Hepatocyte (in vitro differentiated cells): ENCODE results near the gene HORMAD2. TPM values are rescaled to one million over a fixed set of nuclear protein-coding genes. Genes with fewer than 3 reads are reported as not detected.

Experiments
- DNase-seq: peaks from one replicate; pipeline ENCODE4 v3.0.0-alpha.2; 2016; ENCODE audit warnings: low spot score
- H2AFZ ChIP-seq: fragments of 200-600 bp; sonication (generic); 2 replicates; pipeline ENCODE4 v1.6.0; 2016; ENCODE audit warnings: antibody characterized with exemption, mild to moderate bottlenecking
- H3K27ac ChIP-seq: fragments of 200-600 bp; sonication (generic); 2 replicates; pipeline ENCODE4 v1.5.1; 2016; ENCODE audit warnings: mild to moderate bottlenecking
- H3K27me3 ChIP-seq: fragments of 200-600 bp; sonication (generic); 2 replicates; pipeline ENCODE4 v1.6.1; 2016
- H3K36me3 ChIP-seq: fragments of 200-600 bp; sonication (generic); replicated peaks from 2 replicates; pipeline ENCODE4 v1.5.1; 2016; ENCODE audit warnings: low read depth; ENCODE audit not compliant: insufficient read depth
- H3K4me1 ChIP-seq: fragments of 200-600 bp; sonication (generic); 2 replicates; pipeline ENCODE4 v1.5.1; 2016; ENCODE audit warnings: mild to moderate bottlenecking, moderate library complexity; ENCODE audit not compliant: insufficient read depth
- H3K4me2 ChIP-seq: fragments of 200-600 bp; sonication (generic); 2 replicates; pipeline ENCODE4 v1.6.0; 2016
- H3K4me3 ChIP-seq: fragments of 200-600 bp; sonication (generic); 2 replicates; pipeline ENCODE4 v1.5.1; 2016; ENCODE audit warnings: mild to moderate bottlenecking
- H3K79me2 ChIP-seq: fragments of 200-600 bp; sonication (generic); 2 replicates; pipeline ENCODE4 v1.6.0; 2017; ENCODE audit warnings: mild to moderate bottlenecking
- H3K9me2 ChIP-seq: fragments of 200-600 bp; sonication (generic); replicated peaks from 2 replicates; pipeline ENCODE4 v1.6.0; 2017; ENCODE audit warnings: mild to moderate bottlenecking; ENCODE audit not compliant: insufficient read depth
- H3K9me3 ChIP-seq: fragments of 200-600 bp; sonication (generic); 2 replicates; pipeline ENCODE4 v1.5.1; 2016; ENCODE audit warnings: low read depth, mild to moderate bottlenecking
- H4K20me1 ChIP-seq: fragments of 200-600 bp; sonication (generic); 2 replicates; pipeline ENCODE4 v1.6.0; 2016; ENCODE audit warnings: mild to moderate bottlenecking; ENCODE audit not compliant: insufficient read depth, poor library complexity, severe bottlenecking
- EZH2 ChIP-seq: fragments of 200-600 bp; sonication (generic); IDR thresholded peaks from 2 replicates; pipeline ENCODE4 v1.6.1; 2016; ENCODE audit warnings: antibody characterized with exemption, mild to moderate bottlenecking, borderline replicate concordance
- EZH2phosphoT487 ChIP-seq: fragments of 200-600 bp; sonication (generic); IDR thresholded peaks from one replicate; pipeline ENCODE4 v1.6.1; 2018; ENCODE audit warnings: antibody characterized with exemption, mild to moderate bottlenecking, low read depth, moderate library complexity; ENCODE audit not compliant: unreplicated experiment, severe bottlenecking
- WGBS: methylation state at CpG from one replicate; pipeline ENCODE4 v1.1.6; 2016; ENCODE audit warnings: low lambda C conversion rate; ENCODE audit errors: missing lambda C conversion rate; 5-methylcytosine and 5-hydroxymethylcytosine counted together
- polyA plus RNA-seq: library from polyadenylated mRNA; unstranded; fragments of >200 nt; fragmentation: Nextera tagmentation; extraction: Ambion mirVana; gene quantifications from 2 replicates; pipeline ENCODE4 v1.2.1, GENCODE V29; 2016
- total RNA-seq: library from RNA; depleted of rRNA; stranded (reverse); fragments of >200 nt; gene quantifications from 2 replicates; pipeline ENCODE4 v1.2.3, GENCODE V29; 2014
- TF ChIP-seq, protein P1 (sequence below): fragments of 200-600 bp; sonication (generic); IDR thresholded peaks from 2 replicates; pipeline ENCODE4 v1.5.1; 2016; ENCODE audit warnings: antibody characterized with exemption, mild to moderate bottlenecking; ENCODE audit not compliant: poor library complexity

Gene HORMAD2
- total and polyA plus RNA-seq, 2 experiments from 2014 or later = not detected

- no peak overlapping the region for H3K4me3 ChIP-seq
- DNase-seq = no peak
- H3K9me3 ChIP-seq = no peaks in the 10 kb centered on the region
- H3K27ac ChIP-seq = no peak overlapping the region
- H3K27me3 ChIP-seq = no peaks in the 10 kb centered on the region
- no peaks in the 10 kb centered on the region for H4K20me1 ChIP-seq
- 94% methylated on average over 21 of the region's 21 CpGs for WGBS
- no peak overlapping the region for H2AFZ ChIP-seq
- no peak overlapping the region for H3K4me2 ChIP-seq
- no peaks in the 10 kb centered on the region for H3K9me2 ChIP-seq
- TF ChIP-seq, protein P1, sequence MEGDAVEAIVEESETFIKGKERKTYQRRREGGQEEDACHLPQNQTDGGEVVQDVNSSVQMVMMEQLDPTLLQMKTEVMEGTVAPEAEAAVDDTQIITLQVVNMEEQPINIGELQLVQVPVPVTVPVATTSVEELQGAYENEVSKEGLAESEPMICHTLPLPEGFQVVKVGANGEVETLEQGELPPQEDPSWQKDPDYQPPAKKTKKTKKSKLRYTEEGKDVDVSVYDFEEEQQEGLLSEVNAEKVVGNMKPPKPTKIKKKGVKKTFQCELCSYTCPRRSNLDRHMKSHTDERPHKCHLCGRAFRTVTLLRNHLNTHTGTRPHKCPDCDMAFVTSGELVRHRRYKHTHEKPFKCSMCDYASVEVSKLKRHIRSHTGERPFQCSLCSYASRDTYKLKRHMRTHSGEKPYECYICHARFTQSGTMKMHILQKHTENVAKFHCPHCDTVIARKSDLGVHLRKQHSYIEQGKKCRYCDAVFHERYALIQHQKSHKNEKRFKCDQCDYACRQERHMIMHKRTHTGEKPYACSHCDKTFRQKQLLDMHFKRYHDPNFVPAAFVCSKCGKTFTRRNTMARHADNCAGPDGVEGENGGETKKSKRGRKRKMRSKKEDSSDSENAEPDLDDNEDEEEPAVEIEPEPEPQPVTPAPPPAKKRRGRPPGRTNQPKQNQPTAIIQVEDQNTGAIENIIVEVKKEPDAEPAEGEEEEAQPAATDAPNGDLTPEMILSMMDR = no peak
- no peak for TF ChIP-seq EZH2
- TF ChIP-seq EZH2phosphoT487 = no peak
- H3K36me3 ChIP-seq = no peaks in the 10 kb centered on the region
- H3K4me1 ChIP-seq = peaks cover 17% of the 10 kb centered on the region
- H3K79me2 ChIP-seq = no peaks in the 10 kb centered on the region
Observed at GRCh38 chr22:30045901-30046715, 34.2 kb upstream of the HORMAD2 start.

- no peak overlapping the region for H3K27ac ChIP-seq
- no peaks in the 10 kb centered on the region for H3K79me2 ChIP-seq
- no peaks in the 10 kb centered on the region for H4K20me1 ChIP-seq
- H3K4me1 ChIP-seq = peaks cover 17% of the 10 kb centered on the region
- no peak overlapping the region for H2AFZ ChIP-seq
- no peak overlapping the region for H3K4me3 ChIP-seq
- H3K27me3 ChIP-seq = no peaks in the 10 kb centered on the region
- H3K4me2 ChIP-seq = no peak overlapping the region
- 97% methylated on average over 15 of the region's 15 CpGs for WGBS
- TF ChIP-seq, protein P1 = no peak
- TF ChIP-seq EZH2phosphoT487 (no peak), EZH2 (no peak)
- no peaks in the 10 kb centered on the region for H3K36me3 ChIP-seq
- DNase-seq = no peak
- no peaks in the 10 kb centered on the region for H3K9me3 ChIP-seq
- H3K9me2 ChIP-seq = no peaks in the 10 kb centered on the region
Observed at GRCh38 chr22:30046716-30047363, 33.4 kb upstream of the HORMAD2 start.

DNA sequence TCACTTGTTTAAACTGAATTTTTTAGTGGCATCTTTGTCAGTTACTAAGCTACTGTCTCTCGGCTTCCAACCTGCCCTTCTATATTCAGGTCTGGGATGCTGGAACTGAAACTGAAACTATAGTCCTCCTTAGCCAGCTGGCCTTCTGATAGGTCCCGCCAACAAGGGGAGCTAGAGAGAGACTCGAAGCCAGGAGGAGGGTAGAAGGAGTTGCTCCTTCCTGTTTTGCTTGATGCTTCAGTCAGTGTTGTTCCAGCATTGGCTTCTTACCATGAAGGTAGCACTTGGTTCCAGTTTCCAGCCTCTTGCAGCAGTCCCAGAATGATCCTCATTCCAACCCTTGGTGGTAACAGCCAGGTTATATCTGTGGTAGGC lies 32.9 kb upstream of the HORMAD2 start:
- Histone ChIP-seq H3K27me3 (no peaks in the 10 kb centered on the region), H2AFZ (no peak overlapping the region), H3K36me3 (no peaks in the 10 kb centered on the region), H4K20me1 (no peaks in the 10 kb centered on the region), H3K4me3 (no peak overlapping the region), H3K27ac (no peak overlapping the region), H3K4me1 (peaks cover 17% of the 10 kb centered on the region), H3K9me3 (no peaks in the 10 kb centered on the region), H3K9me2 (no peaks in the 10 kb centered on the region), H3K4me2 (no peak overlapping the region), H3K79me2 (no peaks in the 10 kb centered on the region)
- no peak for DNase-seq
- WGBS = 87% methylated on average over 3 of the region's 3 CpGs
- TF ChIP-seq, protein P1 = no peak
- TF ChIP-seq EZH2phosphoT487 (no peak), EZH2 (no peak)
